Ishikawa (cell line): ENCODE data around the gene MFSD6L.

ENCODE experiments used
- CEBPB ChIP-seq: IDR thresholded peaks from 2 replicates; pipeline ENCODE4 v1.6.1; 2012
- CREB1 ChIP-seq: IDR thresholded peaks from 2 replicates; pipeline ENCODE4 v1.6.1; 2012; ENCODE audit warnings: low read depth
- EGR1 ChIP-seq: IDR thresholded peaks from 2 replicates; pipeline ENCODE4 v1.6.1; 2012
- EP300 ChIP-seq: IDR thresholded peaks from 2 replicates; pipeline ENCODE4 v1.6.1; 2012; ENCODE audit warnings: borderline replicate concordance
- FOXM1 ChIP-seq: IDR thresholded peaks from 2 replicates; pipeline ENCODE4 v1.6.1; 2012; ENCODE audit warnings: low read depth, borderline replicate concordance
- MAX ChIP-seq: IDR thresholded peaks from 2 replicates; pipeline ENCODE4 v1.6.1; 2012
- NFIC ChIP-seq: IDR thresholded peaks from 2 replicates; pipeline ENCODE4 v1.6.1; 2012
- RAD21 ChIP-seq: IDR thresholded peaks from 2 replicates; pipeline ENCODE4 v1.6.1; 2012; ENCODE audit warnings: low read depth
- REST ChIP-seq: IDR thresholded peaks from 2 replicates; pipeline ENCODE4 v1.6.1; 2012; ENCODE audit warnings: low read depth, mild to moderate bottlenecking
- TAF1 ChIP-seq: IDR thresholded peaks from 2 replicates; pipeline ENCODE4 v1.6.1; 2012; ENCODE audit warnings: low read depth, mild to moderate bottlenecking
- TCF12 ChIP-seq: IDR thresholded peaks from 2 replicates; pipeline ENCODE4 v1.6.1; 2012; ENCODE audit warnings: low read depth
- TEAD4 ChIP-seq: IDR thresholded peaks from 2 replicates; pipeline ENCODE4 v1.6.1; 2012
- USF1 ChIP-seq: IDR thresholded peaks from 2 replicates; pipeline ENCODE4 v1.6.1; 2012
- YY1 ChIP-seq: IDR thresholded peaks from 2 replicates; pipeline ENCODE4 v1.6.1; 2012; ENCODE audit warnings: low read depth
- ZBTB7A ChIP-seq: IDR thresholded peaks from 2 replicates; pipeline ENCODE4 v1.6.1; 2012; ENCODE audit warnings: low read depth

MFSD6L gene

GRCh38 chr17:8776248-8776647, 22.9 kb downstream of the MFSD6L start:
- TF ChIP-seq REST (no peak), RAD21 (no peak), CREB1 (no peak), ZBTB7A (no peak), EGR1 (no peak), TAF1 (no peak), NFIC (no peak), TEAD4 (no peak)

- TF ChIP-seq TEAD4 (no peak), EGR1 (no peak)
These were observed 32.4 kb downstream of the MFSD6L start for GRCh38 chr17:8766731-8767130.

- TF ChIP-seq NFIC (no peak), USF1 (no peak), TEAD4 (no peak), FOXM1 (no peak), ZBTB7A (no peak), TCF12 (no peak), MAX (no peak), CEBPB (no peak), YY1 (no peak), EP300 (no peak), EGR1 (no peak), TAF1 (no peak)
These were observed 37.2 kb downstream of the MFSD6L start for GRCh38 chr17:8762012-8762411.

GRCh38 chr17:8758137-8758596, 41.0 kb downstream of the MFSD6L start, which contains the start of gene SPDYE4:
TSS of gene SPDYE4 (minus strand) at chr17:8758546. CDS start at chr17:8758382, 164 bp downstream.
- TF ChIP-seq CREB1 (no peak), ZBTB7A (no peak), YY1 (no peak), TEAD4 (no peak), USF1 (no peak), RAD21 (no peak), TAF1 (no peak), EGR1 (no peak), FOXM1 (no peak), NFIC (no peak), TCF12 (no peak), CEBPB (no peak), REST (no peak)

GRCh38 chr17:8757189-8757588, 42.0 kb downstream of the MFSD6L start:
- no peak for TF ChIP-seq FOXM1
- TF ChIP-seq MAX: no peak
- no peak for TF ChIP-seq TCF12
- TF ChIP-seq CREB1: no peak
- no peak for TF ChIP-seq TEAD4
- TF ChIP-seq CEBPB: no peak
- TF ChIP-seq EGR1: no peak
- TF ChIP-seq REST: no peak
- TF ChIP-seq USF1: no peak
- TF ChIP-seq RAD21: no peak
- TF ChIP-seq NFIC: no peak
- no peak for TF ChIP-seq TAF1
- no peak for TF ChIP-seq EP300
- no peak for TF ChIP-seq YY1
- no peak for TF ChIP-seq ZBTB7A
